ENCODE measurements around the gene C17orf113. TPM values are rescaled to one million over a fixed set of nuclear protein-coding genes. Genes with fewer than 3 reads are reported as not detected.
A peak's percentile ranks its signal among the peaks of the same experiment; 100 is the strongest.

The C17orf113 gene
- total RNA-seq: 1 to 10 TPM; 1.2 to 2.9 (median 2.1) TPM

- TF ChIP-seq EP300 (IDR thresholded peaks at IDR 0.05) (no peak), CTCF (IDR thresholded peaks at IDR 0.05) (peak in 4 of 5 experiments; percentile 16 to 58 (median 50))
- 3 to 7% methylated on average over 7 to 22 of the region's 65 CpGs for WGBS, 2 donors
These were observed at the start of gene C17orf113 for GRCh38 chr17:42050393-42051012. C17orf113 (minus strand) TSS chr17:42050601; CDS start chr17:42043376, 7,225 bp downstream.

GRCh38 chr17:42098730-42099399, 48.5 kb upstream of the C17orf113 start:
- peaks cover 0 to 12% (median 0%) of the 10 kb centered on the region in 3 donors for H3K36me3 ChIP-seq
- WGBS, 2 donors: 64 to 67% methylated on average over 12 to 14 of the region's 14 CpGs
- H3K27me3 ChIP-seq: peaks cover 0 to 27% of the 10 kb centered on the region in 2 donors
- H3K9me3 ChIP-seq: no peaks in the 10 kb centered on the region
- H3K4me3 ChIP-seq: peak overlapping the region in 1 of 4 donors; percentile 35
- H3K4me1 ChIP-seq: peaks cover 0 to 21% (median 12%) of the 10 kb centered on the region in 4 donors
- TF ChIP-seq EP300 (IDR thresholded peaks at IDR 0.05) (no peak), CTCF (IDR thresholded peaks at IDR 0.05) (no peak), POLR2A (IDR thresholded peaks at IDR 0.05) (no peak)
- DNase-seq (ENCODE audit: low spot score in 2 of 2): no peak
- H3K27ac ChIP-seq: no peak overlapping the region

More at GRCh38 chr17:42050393-42051012, at the start of gene C17orf113:
- peak within 1 kb of the TSS; percentile 44 to 81 (median 78) for H3K4me3 ChIP-seq
- H3K4me1 ChIP-seq: peaks cover 0 to 15% (median 0%) of the 10 kb centered on the region in 4 donors
- DNase-seq (ENCODE audit: low spot score in 2 of 2): peak in 1 of 2 donors; percentile 20
- H3K36me3 ChIP-seq: no peaks in the 10 kb centered on the region
- H3K9me3 ChIP-seq: no peaks in the 10 kb centered on the region
- peak within 1 kb of the TSS in 3 of 4 donors; percentile 37 to 82 (median 45) for H3K27ac ChIP-seq
- H3K27me3 ChIP-seq: peaks cover 0 to 28% of the 10 kb centered on the region in 2 donors

- no peak for DNase-seq (ENCODE audit: low spot score in 2 of 2)
- no peak within 1 kb of the TSS for H3K27ac ChIP-seq
- H3K4me1 ChIP-seq: peaks cover 0 to 22% (median 12%) of the 10 kb centered on the region in 4 donors
- 16 to 17% methylated on average over 27 to 36 of the region's 52 CpGs for WGBS, 2 donors
- H3K27me3 ChIP-seq: peaks cover 0 to 27% of the 10 kb centered on the region in 2 donors
- peaks cover 0 to 3% (median 0%) of the 10 kb centered on the region in 3 donors for H3K36me3 ChIP-seq
- no peaks in the 10 kb centered on the region for H3K9me3 ChIP-seq
- TF ChIP-seq POLR2A (IDR thresholded peaks at IDR 0.05) (no peak), CTCF (IDR thresholded peaks at IDR 0.05) (no peak), EP300 (IDR thresholded peaks at IDR 0.05) (no peak)
- peak within 1 kb of the TSS in 3 of 4 donors; percentile 19 to 35 (median 31) for H3K4me3 ChIP-seq
These were observed 47.6 kb upstream of the C17orf113 start, which contains the start of gene ZNF385C for GRCh38 chr17:42097691-42098631. ZNF385C (minus strand) TSS chr17:42098473; CDS start chr17:42063056, 35,417 bp downstream.

- WGBS, 2 donors: 64 to 70% methylated on average over 8 of the region's 8 CpGs
- no peak for TF ChIP-seq EP300 (IDR thresholded peaks at IDR 0.05)
- TF ChIP-seq CTCF (IDR thresholded peaks at IDR 0.05): no peak
- no peak for TF ChIP-seq POLR2A (IDR thresholded peaks at IDR 0.05)
- no peak overlapping the region for H3K27ac ChIP-seq
- H3K36me3 ChIP-seq: no peaks in the 10 kb centered on the region
- no peaks in the 10 kb centered on the region for H3K9me3 ChIP-seq
- DNase-seq (ENCODE audit: low spot score in 2 of 2): no peak
- H3K27me3 ChIP-seq: peaks cover 0 to 27% of the 10 kb centered on the region in 2 donors
- peaks cover 0 to 26% (median 9%) of the 10 kb centered on the region in 4 donors for H3K4me1 ChIP-seq
- H3K4me3 ChIP-seq: no peak overlapping the region
These were observed 46.1 kb upstream of the C17orf113 start for GRCh38 chr17:42096360-42097111.
